Astrocyte (in vitro differentiated cells and primary cell): ENCODE data around the gene RIMS4.

Experiments used
- EZH2 ChIP-seq: IDR thresholded peaks from 2 replicates; pipeline ENCODE4 v1.6.1; 2012; ENCODE audit warnings: mild to moderate bottlenecking, low read length, inconsistent platforms; ENCODE audit not compliant: insufficient read depth
- TF ChIP-seq, protein P1 (sequence below): IDR thresholded peaks from 2 replicates; pipeline ENCODE4 v1.5.1; 2011; ENCODE audit warnings: low read depth, mild to moderate bottlenecking, inconsistent platforms, low read length, moderate library complexity; ENCODE audit not compliant: insufficient read depth

- TF ChIP-seq, protein P1, sequence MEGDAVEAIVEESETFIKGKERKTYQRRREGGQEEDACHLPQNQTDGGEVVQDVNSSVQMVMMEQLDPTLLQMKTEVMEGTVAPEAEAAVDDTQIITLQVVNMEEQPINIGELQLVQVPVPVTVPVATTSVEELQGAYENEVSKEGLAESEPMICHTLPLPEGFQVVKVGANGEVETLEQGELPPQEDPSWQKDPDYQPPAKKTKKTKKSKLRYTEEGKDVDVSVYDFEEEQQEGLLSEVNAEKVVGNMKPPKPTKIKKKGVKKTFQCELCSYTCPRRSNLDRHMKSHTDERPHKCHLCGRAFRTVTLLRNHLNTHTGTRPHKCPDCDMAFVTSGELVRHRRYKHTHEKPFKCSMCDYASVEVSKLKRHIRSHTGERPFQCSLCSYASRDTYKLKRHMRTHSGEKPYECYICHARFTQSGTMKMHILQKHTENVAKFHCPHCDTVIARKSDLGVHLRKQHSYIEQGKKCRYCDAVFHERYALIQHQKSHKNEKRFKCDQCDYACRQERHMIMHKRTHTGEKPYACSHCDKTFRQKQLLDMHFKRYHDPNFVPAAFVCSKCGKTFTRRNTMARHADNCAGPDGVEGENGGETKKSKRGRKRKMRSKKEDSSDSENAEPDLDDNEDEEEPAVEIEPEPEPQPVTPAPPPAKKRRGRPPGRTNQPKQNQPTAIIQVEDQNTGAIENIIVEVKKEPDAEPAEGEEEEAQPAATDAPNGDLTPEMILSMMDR, result no peak
- no peak for TF ChIP-seq EZH2
These were observed 4.9 kb downstream of the RIMS4 start for GRCh38 chr20:44805335-44805978.
